ENCODE results near the gene ELANE.
"Not testable (repeated sequence)": the region's sequence is repeated elsewhere in the genome, so short reads cannot be mapped to it uniquely, and the experiment has no call there.

Gene ELANE

GRCh38 chr19:862581-863314 is 10.6 kb downstream of the ELANE start:
- DNase-seq (ENCODE audit: low read depth, low spot score), result no peak

- no peak for DNase-seq (ENCODE audit: low read depth, low spot score)
Measured at GRCh38 chr19:863315-863620, 11.2 kb downstream of the ELANE start.

GRCh38 chr19:866769-867300 is 14.7 kb downstream of the ELANE start:
- DNase-seq (ENCODE audit: low read depth, low spot score), result no peak

- no peak for DNase-seq (ENCODE audit: low read depth, low spot score)
Measured at GRCh38 chr19:867301-867793, 15.2 kb downstream of the ELANE start.

- DNase-seq (ENCODE audit: low read depth, low spot score), result no peak
Measured at GRCh38 chr19:867855-868457, 15.9 kb downstream of the ELANE start.

DNA sequence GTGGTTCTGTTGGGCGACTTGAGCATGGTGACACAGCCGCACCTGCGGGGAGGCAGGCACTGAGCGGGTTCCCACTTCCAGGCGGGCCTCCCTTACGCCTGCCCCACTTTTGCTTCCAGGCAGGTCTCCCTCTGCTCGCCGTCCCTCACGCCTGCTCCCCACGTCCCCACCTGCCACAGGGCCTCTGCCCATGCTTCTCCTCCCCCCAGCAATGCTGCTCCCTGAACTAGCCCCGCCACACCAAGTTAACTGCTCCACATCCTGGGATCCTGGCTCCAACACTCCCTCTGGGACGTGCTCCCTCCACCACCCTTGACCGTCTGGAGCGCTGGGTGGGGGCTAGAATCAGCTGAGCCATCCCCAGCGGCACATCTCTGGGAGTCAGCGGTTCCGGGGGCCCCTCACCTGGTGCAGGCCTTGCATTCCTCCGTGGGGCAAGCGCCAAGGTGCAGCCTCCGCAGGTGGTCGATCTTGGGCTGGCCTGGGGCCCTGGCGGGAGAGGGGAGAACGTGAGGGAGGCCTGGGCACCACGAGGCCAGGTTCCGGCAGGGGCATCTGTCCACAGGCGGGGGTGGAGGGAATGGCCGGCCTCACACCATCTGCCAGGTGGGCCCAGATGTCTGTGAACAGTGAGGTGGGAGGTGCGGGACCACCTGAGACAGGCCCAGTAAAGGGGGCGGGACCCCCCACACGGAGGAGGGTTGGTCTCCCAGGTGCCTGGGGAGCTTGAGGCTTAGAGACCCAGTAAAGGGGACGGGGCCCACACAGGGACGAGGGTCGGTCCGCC is 16.5 kb downstream of the ELANE start:
- no peak for DNase-seq (ENCODE audit: low read depth, low spot score)

GRCh38 chr19:869245-870177 is 17.4 kb downstream of the ELANE start:
- DNase-seq (ENCODE audit: low read depth, low spot score), result no peak

- no peak for DNase-seq (ENCODE audit: low read depth, low spot score)
Measured at GRCh38 chr19:870314-870713, 18.2 kb downstream of the ELANE start.

DNA sequence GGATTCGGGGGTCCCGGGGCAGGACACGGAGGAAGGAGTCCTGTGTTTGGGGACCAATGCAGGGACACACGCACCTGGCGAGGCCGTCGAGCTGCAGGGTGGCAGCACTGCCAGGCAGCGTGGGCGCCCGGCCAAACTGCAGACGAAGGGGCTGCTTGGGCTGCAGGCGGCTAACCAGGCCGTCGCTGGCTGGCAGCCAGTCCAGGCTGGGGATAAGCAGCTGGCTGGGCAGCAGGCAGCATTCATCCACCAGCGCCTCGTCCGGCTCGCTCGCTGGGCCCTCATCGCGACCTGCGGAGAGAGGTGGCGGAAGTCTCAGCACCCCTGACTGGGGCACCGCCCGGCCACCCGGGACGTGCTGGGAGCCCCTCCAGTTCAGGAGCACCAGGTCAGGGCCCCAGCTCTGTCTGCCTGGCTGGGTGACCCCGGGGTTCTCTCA is 18.9 kb downstream of the ELANE start:
- no peak for DNase-seq (ENCODE audit: low read depth, low spot score)

DNA sequence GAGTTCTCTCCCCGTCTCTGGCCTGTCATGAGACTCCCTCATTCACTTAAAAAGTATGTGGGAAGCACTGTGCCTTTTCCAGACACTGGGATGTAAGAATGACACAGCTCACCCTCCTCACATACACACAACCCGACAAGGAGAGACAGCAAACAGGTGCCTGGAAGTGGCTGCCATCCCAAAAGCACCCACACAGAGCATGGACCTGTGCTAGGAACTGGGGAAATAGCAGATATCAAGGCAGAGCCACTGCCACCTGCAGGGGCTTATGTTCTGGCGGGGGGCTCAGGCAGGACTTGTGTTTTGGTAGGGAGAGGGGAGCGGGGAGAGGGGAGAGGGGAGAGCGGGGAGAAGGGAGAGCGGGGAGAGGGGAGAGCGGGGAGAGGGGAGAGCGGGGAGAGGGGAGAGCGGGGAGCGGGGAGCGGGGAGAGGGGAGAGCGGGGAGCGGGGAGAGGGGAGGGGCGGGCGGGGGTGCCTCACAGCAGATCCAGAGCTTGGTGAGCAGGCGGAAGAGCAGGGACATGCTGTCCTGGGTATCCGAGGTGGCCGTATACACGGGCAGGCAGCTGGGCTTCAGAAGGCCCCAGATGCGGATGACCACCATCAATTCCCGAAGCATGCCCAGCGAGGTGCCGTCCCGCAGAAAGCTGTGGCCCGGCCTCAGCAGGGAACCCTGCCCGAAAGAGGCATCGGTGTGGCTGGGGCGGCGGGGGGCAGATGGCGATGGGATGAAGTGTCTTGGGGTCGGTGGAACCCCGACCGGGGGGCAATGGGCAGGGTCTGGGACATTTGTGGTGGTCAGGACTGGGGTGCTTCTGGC is 19.6 kb downstream of the ELANE start:
- no peak for DNase-seq (ENCODE audit: low read depth, low spot score)

DNA sequence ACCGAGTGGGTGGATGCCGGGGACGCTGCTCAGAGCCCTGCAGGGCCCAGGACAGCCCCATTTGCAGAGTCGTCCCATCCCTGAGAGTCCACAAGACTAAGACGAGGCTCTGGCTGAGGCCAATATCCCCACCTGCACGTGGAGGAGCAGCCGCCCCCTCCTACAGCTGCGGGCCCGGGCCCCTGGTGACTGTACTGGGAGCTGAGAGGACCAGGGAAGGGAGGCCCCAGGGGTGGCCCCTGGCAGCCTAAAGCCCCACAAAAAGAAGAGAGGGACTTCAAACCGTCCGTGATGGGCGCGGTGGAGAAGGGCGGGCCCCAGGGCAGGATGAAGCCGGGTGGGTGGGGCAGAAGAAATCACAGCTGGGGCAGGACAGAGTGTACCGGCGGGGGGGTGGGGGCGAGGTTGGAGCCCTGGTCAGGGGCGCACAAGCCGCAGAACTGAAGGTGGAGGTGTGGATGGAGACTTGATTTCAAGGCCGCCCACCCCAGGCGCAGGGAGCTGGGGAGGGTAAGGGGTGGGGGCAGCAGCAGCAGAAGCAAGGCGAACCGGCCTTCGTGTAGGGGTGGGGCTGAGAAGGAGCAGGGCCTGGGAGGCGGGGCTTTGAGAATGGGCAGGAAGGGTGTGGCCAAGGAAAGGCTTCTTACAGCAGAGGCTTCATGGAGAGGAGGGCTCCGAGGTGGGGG is 20.3 kb downstream of the ELANE start:
- DNase-seq (ENCODE audit: low read depth, low spot score), result no peak

GRCh38 chr19:873084-873483 is 21.0 kb downstream of the ELANE start:
- DNase-seq (ENCODE audit: low read depth, low spot score), result no peak

DNA sequence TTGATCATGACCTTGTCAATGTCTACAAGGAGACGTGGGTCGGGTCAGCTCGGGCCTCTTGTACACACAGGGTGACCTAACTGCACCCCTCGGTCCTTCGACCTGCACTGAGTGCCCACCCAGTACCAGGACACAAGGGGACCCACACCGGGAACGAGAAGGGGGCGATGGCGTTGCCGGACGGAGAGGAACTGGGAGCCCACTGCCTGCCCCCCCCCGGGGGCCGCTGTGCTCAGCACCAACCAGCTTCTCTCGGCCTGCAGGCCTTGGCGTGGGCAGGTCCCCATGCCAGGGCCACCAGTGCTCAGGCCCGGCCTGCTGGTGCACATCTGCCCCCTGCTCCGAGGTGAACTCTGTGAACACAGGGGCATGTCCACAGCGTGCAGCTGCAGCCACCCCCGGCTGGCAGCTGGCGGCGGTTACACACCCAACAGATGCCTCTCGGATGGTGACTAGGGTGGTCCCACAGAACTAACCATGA is 21.5 kb downstream of the ELANE start:
- DNase-seq (ENCODE audit: low read depth, low spot score), result no peak

DNA sequence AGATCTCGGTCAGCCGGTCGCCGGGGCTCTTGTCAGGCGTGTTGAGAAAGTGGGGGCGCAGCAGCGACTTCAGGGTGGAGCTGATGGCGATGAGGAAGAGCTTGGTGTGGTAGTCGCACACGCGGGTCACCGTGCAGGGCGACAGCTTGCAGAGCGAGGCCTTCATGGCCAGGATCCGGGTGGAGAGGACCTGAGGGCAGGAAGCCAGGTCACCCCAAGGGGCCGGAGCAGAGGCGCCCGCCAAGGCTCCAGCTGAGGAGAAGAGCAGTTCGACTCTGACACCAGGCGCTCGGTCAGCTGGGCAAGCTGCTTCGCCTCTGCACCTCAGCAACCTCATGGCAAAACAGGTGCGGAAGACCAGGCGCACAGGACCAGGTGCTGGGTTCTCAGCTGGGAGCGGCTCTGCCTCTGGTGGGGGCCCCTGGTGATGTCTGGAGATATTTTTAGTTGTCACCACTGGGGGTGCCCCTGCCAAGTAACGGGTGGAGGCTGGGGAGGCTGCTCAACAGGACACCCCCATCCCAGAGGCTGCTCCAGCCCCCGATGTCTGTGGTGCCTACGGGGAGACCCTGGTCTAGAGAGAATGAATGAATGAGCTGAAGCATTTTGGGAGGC is 23.3 kb downstream of the ELANE start:
- DNase-seq (ENCODE audit: low read depth, low spot score), result no peak

GRCh38 chr19:876089-876488 is 24.0 kb downstream of the ELANE start:
- no peak for DNase-seq (ENCODE audit: low read depth, low spot score)

DNA sequence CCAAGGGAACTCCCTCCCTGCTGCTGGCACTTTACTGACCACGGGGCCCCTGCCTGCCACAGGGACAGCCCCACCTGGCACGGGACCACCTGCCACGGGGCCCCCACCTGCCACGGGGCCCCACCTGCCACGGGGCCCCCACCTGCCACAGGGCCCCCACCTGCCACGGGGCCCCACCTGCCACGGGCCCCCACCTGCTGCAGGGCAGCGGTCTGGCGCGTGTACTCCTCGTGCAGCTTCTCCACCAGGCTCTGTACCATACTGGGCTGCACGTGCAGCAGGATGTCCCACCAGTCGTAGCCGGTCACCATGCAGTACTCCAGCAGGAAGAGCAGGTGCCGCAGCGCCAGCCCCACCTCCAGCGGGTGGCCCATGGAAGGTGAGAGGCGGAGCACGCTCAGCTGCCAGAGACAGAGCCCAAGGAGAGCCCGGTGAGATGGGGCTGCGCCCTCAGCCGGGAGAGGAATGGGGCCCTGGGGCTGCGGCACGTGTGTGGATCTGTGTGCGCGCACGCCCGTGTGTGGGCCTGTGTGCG is 24.7 kb downstream of the ELANE start:
- DNase-seq (ENCODE audit: low read depth, low spot score), result no peak

- DNase-seq (ENCODE audit: low read depth, low spot score), result not testable (repeated sequence)
Measured at GRCh38 chr19:877992-878660, 26.0 kb downstream of the ELANE start.
